ENCODE measurements around the gene LIN28A.

DNA sequence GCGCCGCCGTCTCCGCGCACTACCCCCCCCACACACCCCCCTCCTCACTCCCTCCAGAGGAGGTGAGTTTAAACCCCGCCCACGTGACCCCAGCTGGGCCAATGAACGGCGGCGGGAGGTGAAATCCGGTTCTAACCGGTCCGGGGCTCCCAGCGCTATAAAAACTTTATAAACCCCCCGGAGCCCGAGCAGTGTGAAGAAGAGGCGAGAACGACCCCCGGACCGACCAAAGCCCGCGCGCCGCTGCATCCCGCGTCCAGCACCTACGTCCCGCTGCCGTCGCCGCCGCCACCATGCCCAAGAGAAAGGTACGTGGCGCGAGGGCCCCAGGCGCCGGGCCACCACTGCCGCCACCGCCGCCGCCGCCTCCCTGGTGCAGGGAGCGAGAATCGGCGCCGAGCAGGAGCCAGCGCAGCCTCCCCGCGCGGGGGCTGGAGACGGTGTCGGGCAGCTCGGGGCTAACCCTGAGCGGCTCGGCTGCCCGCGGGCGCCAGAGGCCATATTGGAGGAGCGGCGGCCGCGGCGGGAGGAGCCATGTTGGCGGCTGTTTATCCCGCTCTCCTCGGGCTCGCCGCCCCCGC lies 61.8 kb downstream of the LIN28A start, which contains the start of gene HMGN2:
- TF ChIP-seq, protein P1, sequence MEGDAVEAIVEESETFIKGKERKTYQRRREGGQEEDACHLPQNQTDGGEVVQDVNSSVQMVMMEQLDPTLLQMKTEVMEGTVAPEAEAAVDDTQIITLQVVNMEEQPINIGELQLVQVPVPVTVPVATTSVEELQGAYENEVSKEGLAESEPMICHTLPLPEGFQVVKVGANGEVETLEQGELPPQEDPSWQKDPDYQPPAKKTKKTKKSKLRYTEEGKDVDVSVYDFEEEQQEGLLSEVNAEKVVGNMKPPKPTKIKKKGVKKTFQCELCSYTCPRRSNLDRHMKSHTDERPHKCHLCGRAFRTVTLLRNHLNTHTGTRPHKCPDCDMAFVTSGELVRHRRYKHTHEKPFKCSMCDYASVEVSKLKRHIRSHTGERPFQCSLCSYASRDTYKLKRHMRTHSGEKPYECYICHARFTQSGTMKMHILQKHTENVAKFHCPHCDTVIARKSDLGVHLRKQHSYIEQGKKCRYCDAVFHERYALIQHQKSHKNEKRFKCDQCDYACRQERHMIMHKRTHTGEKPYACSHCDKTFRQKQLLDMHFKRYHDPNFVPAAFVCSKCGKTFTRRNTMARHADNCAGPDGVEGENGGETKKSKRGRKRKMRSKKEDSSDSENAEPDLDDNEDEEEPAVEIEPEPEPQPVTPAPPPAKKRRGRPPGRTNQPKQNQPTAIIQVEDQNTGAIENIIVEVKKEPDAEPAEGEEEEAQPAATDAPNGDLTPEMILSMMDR (IDR thresholded peaks at IDR 0.05; ENCODE audit: poor library complexity, severe bottlenecking), result no peak
- TF ChIP-seq POLR2AphosphoS5 (IDR thresholded peaks at IDR 0.05) (peak; percentile 90), EZH2 (IDR thresholded peaks at IDR 0.05; ENCODE audit: borderline replicate concordance, insufficient read depth, low read length, poor library complexity, severe bottlenecking) (no peak), RAD21 (conservative IDR thresholded peaks at IDR 0.05) (no peak), EP300 (conservative IDR thresholded peaks at IDR 0.05; ENCODE audit: poor library complexity, severe bottlenecking) (peak; percentile 38), SMC3 (conservative IDR thresholded peaks at IDR 0.05; ENCODE audit: poor library complexity) (no peak)
- TF ChIP-seq, protein P2, sequence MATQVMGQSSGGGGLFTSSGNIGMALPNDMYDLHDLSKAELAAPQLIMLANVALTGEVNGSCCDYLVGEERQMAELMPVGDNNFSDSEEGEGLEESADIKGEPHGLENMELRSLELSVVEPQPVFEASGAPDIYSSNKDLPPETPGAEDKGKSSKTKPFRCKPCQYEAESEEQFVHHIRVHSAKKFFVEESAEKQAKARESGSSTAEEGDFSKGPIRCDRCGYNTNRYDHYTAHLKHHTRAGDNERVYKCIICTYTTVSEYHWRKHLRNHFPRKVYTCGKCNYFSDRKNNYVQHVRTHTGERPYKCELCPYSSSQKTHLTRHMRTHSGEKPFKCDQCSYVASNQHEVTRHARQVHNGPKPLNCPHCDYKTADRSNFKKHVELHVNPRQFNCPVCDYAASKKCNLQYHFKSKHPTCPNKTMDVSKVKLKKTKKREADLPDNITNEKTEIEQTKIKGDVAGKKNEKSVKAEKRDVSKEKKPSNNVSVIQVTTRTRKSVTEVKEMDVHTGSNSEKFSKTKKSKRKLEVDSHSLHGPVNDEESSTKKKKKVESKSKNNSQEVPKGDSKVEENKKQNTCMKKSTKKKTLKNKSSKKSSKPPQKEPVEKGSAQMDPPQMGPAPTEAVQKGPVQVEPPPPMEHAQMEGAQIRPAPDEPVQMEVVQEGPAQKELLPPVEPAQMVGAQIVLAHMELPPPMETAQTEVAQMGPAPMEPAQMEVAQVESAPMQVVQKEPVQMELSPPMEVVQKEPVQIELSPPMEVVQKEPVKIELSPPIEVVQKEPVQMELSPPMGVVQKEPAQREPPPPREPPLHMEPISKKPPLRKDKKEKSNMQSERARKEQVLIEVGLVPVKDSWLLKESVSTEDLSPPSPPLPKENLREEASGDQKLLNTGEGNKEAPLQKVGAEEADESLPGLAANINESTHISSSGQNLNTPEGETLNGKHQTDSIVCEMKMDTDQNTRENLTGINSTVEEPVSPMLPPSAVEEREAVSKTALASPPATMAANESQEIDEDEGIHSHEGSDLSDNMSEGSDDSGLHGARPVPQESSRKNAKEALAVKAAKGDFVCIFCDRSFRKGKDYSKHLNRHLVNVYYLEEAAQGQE (IDR thresholded peaks at IDR 0.05; ENCODE audit: borderline replicate concordance), result peak; percentile 55
